A549 (cell line): Measurements from ENCODE around the gene DCTN3. TPM values are rescaled to one million over a fixed set of nuclear protein-coding genes. Genes with fewer than 3 reads are reported as not detected.

Source experiments
- ATAC-seq, 2 experiments: fragments of 200-7000 bp in 1 of 2; fragments of >200 bp in 1 of 2; cut with Nextera tagmentation in 1 of 2; cut with Tn5 transposase in 1 of 2; 3 replicates each; pipeline versions ENCODE4 v1.8.0 to v1.9.1; 2018 to 2020; ENCODE audit warnings: mild to moderate bottlenecking in 1 of 2, moderate library complexity in 1 of 2
- CTCF ChIA-PET: fragments of 300-600 bp; sonication (Branson Sonifier 250); formaldehyde crosslinking; extraction: SDS; loops from one replicate; lab custom pipeline; 2021; ENCODE audit warnings: antibody characterized with exemption, inconsistent platforms; lab: Yijun Ruan, JAX
- POLR2A ChIA-PET: fragments of 350-600 bp; formaldehyde crosslinking; extraction: SDS; loops from one replicate; lab custom pipeline; 2021; ENCODE audit warnings: antibody characterized with exemption, inconsistent platforms; lab: Yijun Ruan, JAX
- DNase-seq, 2 experiments: peaks; one replicate each; pipeline versions ENCODE4 v3.0.0 to v3.0.0-alpha.2; 2011 to 2016; ENCODE audit warnings: low read depth in 1 of 2, low spot score in 1 of 2
- FAIRE-seq: peaks from 2 replicates; lab custom pipeline; 2011; peaks lifted over from hg19 to GRCh38; lab: Jason Lieb, UNC
- H3K27ac ChIP-seq, 2 experiments: fragments of >200 bp; sonication (Bioruptor Twin); formaldehyde crosslinking; 3 replicates each; pipeline ENCODE4 v1.5.1; 2016 to 2017
- H3K4me1 ChIP-seq: fragments of >200 bp; sonication (Bioruptor Twin); formaldehyde crosslinking; 3 replicates; pipeline ENCODE4 v1.6.1; 2016
- H3K4me2 ChIP-seq: fragments of >200 bp; sonication (Bioruptor Twin); formaldehyde crosslinking; 3 replicates; pipeline ENCODE4 v1.6.1; 2016
- H3K4me3 ChIP-seq: fragments of >200 bp; sonication (Bioruptor Twin); formaldehyde crosslinking; 3 replicates; pipeline ENCODE4 v1.5.1; 2016
- H3K9me3 ChIP-seq: fragments of >200 bp; sonication (Bioruptor Twin); formaldehyde crosslinking; 3 replicates; pipeline ENCODE4 v1.6.1; 2016
- BCL3 ChIP-seq: fragments of >200 bp; sonication (Bioruptor Twin); formaldehyde crosslinking; IDR thresholded peaks from 3 replicates; pipeline ENCODE4 v1.6.1; 2016
- CBX8 ChIP-seq: fragments of 200-600 bp; sonication (generic); IDR thresholded peaks from 2 replicates; pipeline ENCODE4 v1.6.1; 2016
- CEBPB ChIP-seq, 2 experiments: fragments of >200 bp in 1 of 2; sonication (Bioruptor Twin) in 1 of 2; formaldehyde crosslinking in 1 of 2; IDR thresholded peaks; 2 replicates each; pipeline ENCODE4 v1.6.1; 2012 to 2016
- CHD4 ChIP-seq: fragments of 200-600 bp; sonication (generic); IDR thresholded peaks from 2 replicates; pipeline ENCODE4 v1.6.1; 2016; ENCODE audit warnings: antibody characterized with exemption, mild to moderate bottlenecking, borderline replicate concordance
- EHF ChIP-seq: fragments of 250-450 bp; sonication (Bioruptor Pico); IDR thresholded peaks from 2 replicates; pipeline ENCODE4 v1.5.0; 2020; ENCODE audit warnings: mild to moderate bottlenecking
- EHMT2 ChIP-seq: fragments of 200-600 bp; sonication (generic); IDR thresholded peaks from 2 replicates; pipeline ENCODE4 v1.6.1; 2016; ENCODE audit warnings: antibody characterized with exemption, low read depth, mild to moderate bottlenecking, moderate library complexity
- EP300 ChIP-seq, 2 experiments: fragments of >200 bp; sonication (Bioruptor Twin); formaldehyde crosslinking; IDR thresholded peaks; 2 replicates in 1 of 2; 3 replicates in 1 of 2; pipeline ENCODE4 v1.6.1; 2016 to 2017
- ESRRA ChIP-seq: fragments of 150-350 bp; IDR thresholded peaks from 2 replicates; pipeline ENCODE4 v1.6.1; 2014; ENCODE audit warnings: mild to moderate bottlenecking, low read length, borderline replicate concordance
- FOSL2 ChIP-seq, 2 experiments: fragments of 450-650 bp in 1 of 2; fragments of >200 bp in 1 of 2; sonication (Bioruptor Twin) in 1 of 2; formaldehyde crosslinking; IDR thresholded peaks; 2 replicates each; pipeline versions ENCODE4 v1.5.0 to v1.6.1; 2016 to 2020; ENCODE audit warnings: mild to moderate bottlenecking in 1 of 2, moderate library complexity in 1 of 2
- FOXS1 ChIP-seq: fragments of 250-450 bp; sonication (Bioruptor Pico); IDR thresholded peaks from 2 replicates; pipeline ENCODE4 v1.5.0; 2020; ENCODE audit warnings: mild to moderate bottlenecking, moderate library complexity
- GATA3 ChIP-seq: IDR thresholded peaks from 2 replicates; pipeline ENCODE4 v1.6.1; 2012; ENCODE audit warnings: borderline replicate concordance
- HDAC2 ChIP-seq: fragments of 200-600 bp; sonication (generic); IDR thresholded peaks from 2 replicates; pipeline ENCODE4 v1.6.1; 2016
- HOXB13 ChIP-seq: fragments of 250-450 bp; sonication (Bioruptor Pico); IDR thresholded peaks from 2 replicates; pipeline ENCODE4 v1.5.0; 2020; ENCODE audit warnings: low read depth, mild to moderate bottlenecking, moderate library complexity
- HOXB5 ChIP-seq: fragments of 250-450 bp; sonication (Bioruptor Pico); IDR thresholded peaks from 2 replicates; pipeline ENCODE4 v1.5.0; 2020; ENCODE audit warnings: mild to moderate bottlenecking, moderate library complexity
- JUN ChIP-seq, 2 experiments: fragments of >200 bp; sonication (Bioruptor Twin); formaldehyde crosslinking; IDR thresholded peaks; 2 replicates in 1 of 2; 3 replicates in 1 of 2; pipeline ENCODE4 v1.6.1; 2016 to 2017
- JUNB ChIP-seq: fragments of >200 bp; sonication (Bioruptor Twin); formaldehyde crosslinking; IDR thresholded peaks from 2 replicates; pipeline ENCODE4 v1.6.1; 2016
- KDM1A ChIP-seq: fragments of 200-600 bp; sonication (generic); IDR thresholded peaks from 2 replicates; pipeline ENCODE4 v1.6.1; 2016; ENCODE audit warnings: low read depth, mild to moderate bottlenecking
- MAFK ChIP-seq: fragments of 450-650 bp; IDR thresholded peaks from 2 replicates; pipeline ENCODE4 v1.6.1; 2014; ENCODE audit not compliant: partially characterized antibody
- MAZ ChIP-seq: fragments of 150-350 bp; IDR thresholded peaks from 2 replicates; pipeline ENCODE4 v1.6.1; 2014; ENCODE audit warnings: antibody characterized with exemption, low read depth, low read length, borderline replicate concordance
- MYC ChIP-seq: IDR thresholded peaks from 2 replicates; pipeline ENCODE4 v1.6.1; 2012; ENCODE audit warnings: mild to moderate bottlenecking, inconsistent platforms, low read length, improper control_type of control experiment, borderline replicate concordance
- NFE2L2 ChIP-seq: fragments of 150-350 bp; conservative IDR thresholded peaks from 2 replicates; pipeline ENCODE4 v1.6.1; 2014; ENCODE audit warnings: low read length
- NR3C1 ChIP-seq: fragments of >200 bp; sonication (Bioruptor Twin); formaldehyde crosslinking; IDR thresholded peaks from 3 replicates; pipeline ENCODE4 v1.6.1; 2017
- POLR2A ChIP-seq: IDR thresholded peaks from 2 replicates; pipeline ENCODE4 v1.6.1; 2012; ENCODE audit warnings: mild to moderate bottlenecking, low read length
- RAD21 ChIP-seq, 2 experiments: fragments of >200 bp in 1 of 2; sonication (Bioruptor Twin) in 1 of 2; formaldehyde crosslinking in 1 of 2; IDR thresholded peaks in 1 of 2; conservative IDR thresholded peaks in 1 of 2; 2 replicates in 1 of 2; 3 replicates in 1 of 2; pipeline ENCODE4 v1.6.1; 2012 to 2018; ENCODE audit warnings: inconsistent platforms in 1 of 2
- TFCP2L1 ChIP-seq: fragments of 250-450 bp; sonication (Bioruptor Pico); IDR thresholded peaks from 2 replicates; pipeline ENCODE4 v1.5.0; 2021; ENCODE audit warnings: mild to moderate bottlenecking
- ZC3H11A ChIP-seq: fragments of 450-650 bp; IDR thresholded peaks from 2 replicates; pipeline ENCODE4 v1.6.1; 2014; ENCODE audit warnings: antibody characterized with exemption, mild to moderate bottlenecking
- ZNF302 ChIP-seq: fragments of 250-450 bp; sonication (Bioruptor Pico); IDR thresholded peaks from 2 replicates; pipeline ENCODE4 v1.9.0; 2021; ENCODE audit warnings: inconsistent platforms, mild to moderate bottlenecking, moderate library complexity
- WGBS: methylation state at CpG from one replicate; pipeline ENCODE4 v1.1.6; 2017; ENCODE audit errors: missing lambda C conversion rate; 5-methylcytosine and 5-hydroxymethylcytosine counted together
- polyA plus RNA-seq, 4 experiments: library from polyadenylated mRNA; depleted of rRNA in 3 of 4; stranded (reverse); fragments of >200 nt; fragmentation: RNase III in 1 of 4; extraction: RNeasy Plus Mini Kit Qiagen cat#74134 plus additional on column Dnase treatment in 1 of 4; gene quantifications; 2 replicates in 3 of 4; 3 replicates in 1 of 4; pipeline ENCODE4 v1.2.3, GENCODE V29; 2011 to 2017
- TF ChIP-seq, protein P1 (sequence below): fragments of 450-650 bp; IDR thresholded peaks from 2 replicates; pipeline ENCODE4 v1.6.1; 2014; ENCODE audit warnings: antibody characterized with exemption
- TF ChIP-seq, protein P2 (sequence below): fragments of >200 bp; sonication (Bioruptor Twin); formaldehyde crosslinking; IDR thresholded peaks from 2 replicates; pipeline ENCODE4 v1.6.1; 2016
- TF ChIP-seq, protein P3 (sequence below): IDR thresholded peaks from 2 replicates; pipeline ENCODE4 v1.6.1; 2012

DCTN3 gene
- polyA plus RNA-seq, 2 of the 4 experiments (the other 2 are of a cell fraction) = 74.3 to 92.9 TPM

DNA sequence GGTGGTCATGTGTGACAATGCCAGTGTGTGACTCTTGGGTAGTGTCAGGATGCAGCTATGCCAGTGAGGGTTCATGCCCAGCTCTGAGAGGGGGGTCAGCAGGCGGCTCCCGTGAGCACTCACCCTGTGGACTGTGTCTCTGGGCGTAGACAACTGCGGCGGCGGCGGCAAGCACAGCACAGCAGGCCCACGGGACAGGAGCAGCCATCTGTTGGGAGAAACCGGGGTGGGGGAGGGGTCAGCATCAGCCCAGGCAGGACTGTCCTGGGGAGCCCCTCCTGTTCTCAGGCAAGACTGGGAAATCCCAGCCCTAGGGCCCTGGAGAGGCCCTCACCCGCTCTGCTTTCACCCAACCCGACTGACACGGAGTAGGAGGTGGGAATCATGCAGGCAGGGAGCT, 51.5 kb downstream of the DCTN3 start:
- POLR2A ChIA-PET = no interaction called here
- no peak for ATAC-seq
- CTCF ChIA-PET = interaction anchor here (0.7 to 6.6 kb wide), 6 partner anchors 12 to 496 kb away, joined by 3 to 59 read pairs (median 6); no protein-coding TSS in a partner anchor
- no peak overlapping the region for H3K4me3 ChIP-seq
- H3K4me1 ChIP-seq = peaks cover 20% of the 10 kb centered on the region
- no peak overlapping the region for H3K27ac ChIP-seq
- 61% methylated on average over 3 of the region's 12 CpGs for WGBS
- H3K4me2 ChIP-seq = no peak overlapping the region
- H3K9me3 ChIP-seq = no peaks in the 10 kb centered on the region
- no peak for FAIRE-seq
- TF ChIP-seq RAD21 (conservative IDR thresholded peaks at IDR 0.05 in 1 of 2, IDR thresholded peaks at IDR 0.05 in 1 of 2) (no peak), NR3C1 (no peak), KDM1A (no peak), POLR2A (no peak)
- no peak for DNase-seq

- no peak for FAIRE-seq
- Histone ChIP-seq H3K9me3 (no peaks in the 10 kb centered on the region), H3K4me2 (no peak overlapping the region), H3K27ac (no peak overlapping the region), H3K4me1 (peaks cover 20% of the 10 kb centered on the region), H3K4me3 (no peak overlapping the region)
- ChIA-PET POLR2A (no interaction called here), CTCF (interaction anchor here (0.7 to 6.6 kb wide), 5 partner anchors 20 to 495 kb away, joined by 3 to 59 read pairs (median 6); no protein-coding TSS in a partner anchor)
- 68% methylated on average over 7 of the region's 7 CpGs for WGBS
- DNase-seq = no peak
- no peak for ATAC-seq
- TF ChIP-seq CHD4 (no peak), EHMT2 (no peak), ESRRA (no peak), ZC3H11A (no peak), FOSL2 (IDR thresholded peaks at IDR 0.05) (no peak), FOSL2 (CRISPR knock-in tag; IDR thresholded peaks at IDR 0.05) (no peak), FOXS1 (CRISPR knock-in tag) (no peak), EP300 (IDR thresholded peaks at IDR 0.05) (no peak), HDAC2 (no peak), MYC (no peak), CBX8 (no peak), TFCP2L1 (no peak), NFE2L2 (no peak)
- TF ChIP-seq, protein P1, sequence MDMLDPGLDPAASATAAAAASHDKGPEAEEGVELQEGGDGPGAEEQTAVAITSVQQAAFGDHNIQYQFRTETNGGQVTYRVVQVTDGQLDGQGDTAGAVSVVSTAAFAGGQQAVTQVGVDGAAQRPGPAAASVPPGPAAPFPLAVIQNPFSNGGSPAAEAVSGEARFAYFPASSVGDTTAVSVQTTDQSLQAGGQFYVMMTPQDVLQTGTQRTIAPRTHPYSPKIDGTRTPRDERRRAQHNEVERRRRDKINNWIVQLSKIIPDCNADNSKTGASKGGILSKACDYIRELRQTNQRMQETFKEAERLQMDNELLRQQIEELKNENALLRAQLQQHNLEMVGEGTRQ = no peak
- TF ChIP-seq, protein P2, sequence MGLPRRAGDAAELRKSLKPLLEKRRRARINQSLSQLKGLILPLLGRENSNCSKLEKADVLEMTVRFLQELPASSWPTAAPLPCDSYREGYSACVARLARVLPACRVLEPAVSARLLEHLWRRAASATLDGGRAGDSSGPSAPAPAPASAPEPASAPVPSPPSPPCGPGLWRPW = no peak
- TF ChIP-seq, protein P3, sequence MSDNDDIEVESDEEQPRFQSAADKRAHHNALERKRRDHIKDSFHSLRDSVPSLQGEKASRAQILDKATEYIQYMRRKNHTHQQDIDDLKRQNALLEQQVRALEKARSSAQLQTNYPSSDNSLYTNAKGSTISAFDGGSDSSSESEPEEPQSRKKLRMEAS = no peak
Observed at GRCh38 chr9:34568133-34568532, 52.2 kb downstream of the DCTN3 start.

- ATAC-seq = no peak
- CTCF ChIA-PET = interaction anchor here (1.0 to 6.6 kb wide), 5 partner anchors 9 to 163 kb away, joined by 3 to 59 read pairs (median 4); no protein-coding TSS in a partner anchor
- FAIRE-seq = no peak
- no peak for TF ChIP-seq FOSL2 (IDR thresholded peaks at IDR 0.05)
- no peak for TF ChIP-seq FOSL2 (CRISPR knock-in tag; IDR thresholded peaks at IDR 0.05)
- TF ChIP-seq, protein P1 = no peak
- Histone ChIP-seq H3K4me2 (no peak overlapping the region), H3K27ac (no peak overlapping the region), H3K4me3 (no peak overlapping the region), H3K9me3 (no peaks in the 10 kb centered on the region), H3K4me1 (peaks cover 9% of the 10 kb centered on the region)
- no peak for DNase-seq
- WGBS = 59% methylated on average over 6 of the region's 6 CpGs
- POLR2A ChIA-PET = no interaction called here
Observed at GRCh38 chr9:34566972-34567371, 53.3 kb downstream of the DCTN3 start.

GRCh38 chr9:34566322-34566721, 54.0 kb downstream of the DCTN3 start:
- no peak for DNase-seq
- FAIRE-seq = no peak
- CTCF ChIA-PET = interaction anchor here (1.0 to 6.6 kb wide), 5 partner anchors 9 to 162 kb away, joined by 3 to 59 read pairs (median 4); no protein-coding TSS in a partner anchor
- Histone ChIP-seq H3K27ac (no peak overlapping the region), H3K4me2 (no peak overlapping the region), H3K4me3 (no peak overlapping the region), H3K9me3 (no peaks in the 10 kb centered on the region), H3K4me1 (peaks cover 2% of the 10 kb centered on the region)
- WGBS = 83% methylated on average over 8 of the region's 8 CpGs
- ATAC-seq = no peak
- no peak for TF ChIP-seq HOXB5
- no peak for TF ChIP-seq JUN (IDR thresholded peaks at IDR 0.05)
- TF ChIP-seq CEBPB (IDR thresholded peaks at IDR 0.05) = no peak
- no peak for TF ChIP-seq BCL3
- TF ChIP-seq ZNF302 = no peak
- no peak for TF ChIP-seq GATA3
- TF ChIP-seq EHF (CRISPR knock-in tag) = no peak
- TF ChIP-seq NR3C1 = no peak
- TF ChIP-seq JUNB = no peak
- no peak for TF ChIP-seq HOXB13
- TF ChIP-seq MAFK = no peak
- TF ChIP-seq CBX8 = no peak
- TF ChIP-seq MAZ = no peak
- POLR2A ChIA-PET = no interaction called here
